ENCODE data around the gene WWC2. TPM values are rescaled to one million over a fixed set of nuclear protein-coding genes. Genes with fewer than 3 reads are reported as not detected.

WWC2 gene
- total RNA-seq, 1 donor from 2014 or later, result 24.6 TPM

DNA sequence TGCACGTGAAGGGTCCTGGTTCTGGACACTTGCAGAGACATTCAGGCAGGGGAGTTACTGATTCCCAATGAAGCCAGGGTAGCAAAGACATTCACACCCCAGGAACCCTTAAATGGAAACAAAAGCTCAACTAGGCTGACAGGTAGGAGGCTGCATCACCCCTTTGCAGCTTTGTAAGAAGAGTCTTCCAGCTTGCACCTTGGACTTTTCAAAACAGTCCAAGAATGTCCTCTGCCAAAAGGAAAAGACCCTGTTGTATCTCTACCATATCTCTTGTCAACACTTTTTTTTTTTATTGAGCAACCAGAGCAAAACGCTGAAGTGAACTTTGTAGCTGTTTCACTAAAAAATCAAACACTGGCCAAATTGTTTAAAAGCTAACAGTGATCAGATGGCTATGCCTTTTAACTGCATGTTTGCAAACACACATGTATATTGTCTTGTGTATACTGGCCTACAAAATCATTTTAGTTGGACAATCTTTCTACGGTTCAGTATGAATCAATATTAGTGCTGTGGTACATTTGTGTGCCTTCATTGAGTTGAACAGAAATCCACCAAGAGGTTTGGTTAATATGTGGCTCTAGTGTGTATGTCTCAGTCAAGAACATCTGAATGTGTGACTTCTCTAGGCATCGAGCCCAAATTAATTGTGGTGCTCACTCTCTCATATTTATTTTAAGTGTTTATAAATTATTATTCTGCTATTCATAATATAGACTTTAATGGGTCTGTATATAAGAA, 18.5 kb upstream of the WWC2 start:
- Mint-ChIP-seq H3K4me1 (ENCODE audit: unreplicated experiment) (no peaks in the 10 kb centered on the region), H3K4me3 (no peak overlapping the region), H3K9me3 (no peaks in the 10 kb centered on the region), H3K27ac (no peak overlapping the region), H3K36me3 (no peaks in the 10 kb centered on the region), H3K27me3 (peaks cover 4% of the 10 kb centered on the region)
- no peak for DNase-seq (ENCODE audit: extremely low spot score, unreplicated experiment)
- TF ChIP-seq, protein P1, sequence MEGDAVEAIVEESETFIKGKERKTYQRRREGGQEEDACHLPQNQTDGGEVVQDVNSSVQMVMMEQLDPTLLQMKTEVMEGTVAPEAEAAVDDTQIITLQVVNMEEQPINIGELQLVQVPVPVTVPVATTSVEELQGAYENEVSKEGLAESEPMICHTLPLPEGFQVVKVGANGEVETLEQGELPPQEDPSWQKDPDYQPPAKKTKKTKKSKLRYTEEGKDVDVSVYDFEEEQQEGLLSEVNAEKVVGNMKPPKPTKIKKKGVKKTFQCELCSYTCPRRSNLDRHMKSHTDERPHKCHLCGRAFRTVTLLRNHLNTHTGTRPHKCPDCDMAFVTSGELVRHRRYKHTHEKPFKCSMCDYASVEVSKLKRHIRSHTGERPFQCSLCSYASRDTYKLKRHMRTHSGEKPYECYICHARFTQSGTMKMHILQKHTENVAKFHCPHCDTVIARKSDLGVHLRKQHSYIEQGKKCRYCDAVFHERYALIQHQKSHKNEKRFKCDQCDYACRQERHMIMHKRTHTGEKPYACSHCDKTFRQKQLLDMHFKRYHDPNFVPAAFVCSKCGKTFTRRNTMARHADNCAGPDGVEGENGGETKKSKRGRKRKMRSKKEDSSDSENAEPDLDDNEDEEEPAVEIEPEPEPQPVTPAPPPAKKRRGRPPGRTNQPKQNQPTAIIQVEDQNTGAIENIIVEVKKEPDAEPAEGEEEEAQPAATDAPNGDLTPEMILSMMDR (conservative IDR thresholded peaks at IDR 0.05), result no peak

DNA sequence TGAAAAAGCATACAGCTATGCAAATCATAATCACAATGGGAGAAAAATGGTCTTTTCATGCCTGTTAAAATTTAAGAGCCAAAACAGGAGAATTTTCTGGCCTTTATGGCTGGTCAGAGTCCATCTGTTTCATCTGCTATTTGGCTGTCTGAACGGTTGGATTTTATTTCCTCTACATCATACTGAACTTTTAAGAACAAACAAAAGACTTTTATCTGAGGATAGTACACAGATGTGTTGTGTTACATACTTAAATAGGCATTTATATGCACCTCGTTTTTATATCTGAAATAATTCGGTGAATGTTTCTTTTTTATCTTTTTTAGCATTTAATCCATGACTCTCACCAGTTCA, 18.0 kb upstream of the WWC2 start:
- Mint-ChIP-seq H3K4me3 (no peak overlapping the region), H3K9me3 (no peaks in the 10 kb centered on the region), H3K27ac (no peak overlapping the region), H3K36me3 (no peaks in the 10 kb centered on the region), H3K4me1 (ENCODE audit: unreplicated experiment) (no peaks in the 10 kb centered on the region), H3K27me3 (no peaks in the 10 kb centered on the region)
- TF ChIP-seq, protein P1 (conservative IDR thresholded peaks at IDR 0.05), result no peak
- DNase-seq (ENCODE audit: extremely low spot score, unreplicated experiment), result no peak

DNA sequence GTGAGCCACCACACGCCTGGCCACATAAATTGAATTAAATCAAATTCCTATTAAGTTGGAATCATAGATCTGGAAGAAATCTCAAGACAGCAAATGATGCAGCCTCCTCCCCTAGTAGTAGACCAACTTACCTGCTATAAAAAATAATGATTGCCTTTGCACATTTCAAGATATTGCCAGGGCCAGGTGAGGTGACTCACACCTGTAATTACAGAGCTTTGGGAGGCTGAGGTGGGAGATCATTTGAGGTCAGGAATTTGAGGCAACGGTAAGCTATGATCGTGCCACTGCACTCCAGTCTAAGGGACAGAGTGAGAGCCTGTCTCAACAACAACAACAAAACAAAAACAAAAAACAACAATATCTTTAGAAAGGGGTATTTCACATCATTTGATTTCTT, 17.0 kb upstream of the WWC2 start:
- H3K4me3 Mint-ChIP-seq, result no peak overlapping the region
- no peaks in the 10 kb centered on the region for H3K9me3 Mint-ChIP-seq
- no peaks in the 10 kb centered on the region for H3K27me3 Mint-ChIP-seq
- no peak overlapping the region for H3K27ac Mint-ChIP-seq
- no peak for DNase-seq (ENCODE audit: extremely low spot score, unreplicated experiment)
- H3K4me1 Mint-ChIP-seq (ENCODE audit: unreplicated experiment), result no peaks in the 10 kb centered on the region
- no peaks in the 10 kb centered on the region for H3K36me3 Mint-ChIP-seq
- TF ChIP-seq, protein P1 (conservative IDR thresholded peaks at IDR 0.05), result no peak

DNA sequence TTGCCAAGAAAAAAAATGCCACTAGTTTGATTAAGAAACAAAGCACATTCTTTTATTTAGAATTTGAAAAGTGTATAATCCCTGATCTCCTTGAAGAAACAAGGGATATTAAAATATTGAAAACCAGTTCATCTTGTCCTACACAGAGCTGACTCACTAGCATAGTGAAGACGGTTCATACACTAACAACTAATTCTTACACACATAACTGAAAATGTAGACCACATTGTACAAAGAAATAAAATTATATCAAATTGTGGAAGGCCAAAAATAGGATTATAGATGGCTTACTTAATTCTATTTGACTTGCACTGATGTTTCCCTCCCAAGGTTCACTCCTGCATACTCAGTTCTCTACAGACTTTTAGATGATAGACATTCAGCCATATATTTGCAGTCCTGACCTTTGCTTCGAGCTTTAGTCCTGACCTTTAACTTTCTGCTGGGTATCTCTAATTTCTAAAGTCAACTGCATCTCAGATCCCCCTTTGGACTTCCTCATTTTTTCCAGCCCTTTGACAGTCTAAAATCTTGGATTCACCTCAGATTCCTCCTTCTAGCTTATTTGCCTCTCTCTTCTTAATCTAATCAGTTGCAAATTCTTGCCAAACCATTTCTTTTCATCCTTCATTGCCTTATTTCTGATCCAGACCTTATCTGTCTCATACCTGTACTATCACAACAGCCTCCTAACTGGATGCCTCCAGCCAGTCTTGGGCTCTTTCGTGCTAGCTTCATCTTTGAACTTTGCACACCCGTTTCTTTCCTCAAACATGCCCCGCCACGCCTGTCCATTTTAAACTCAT, 4.5 kb upstream of the WWC2 start:
- H3K27ac Mint-ChIP-seq, result peak overlapping the region; percentile 53
- no peak overlapping the region for H3K4me3 Mint-ChIP-seq
- TF ChIP-seq, protein P1 (conservative IDR thresholded peaks at IDR 0.05), result no peak
- no peak for DNase-seq (ENCODE audit: extremely low spot score, unreplicated experiment)
- peaks cover 16% of the 10 kb centered on the region for H3K4me1 Mint-ChIP-seq (ENCODE audit: unreplicated experiment)
- no peaks in the 10 kb centered on the region for H3K36me3 Mint-ChIP-seq
- H3K27me3 Mint-ChIP-seq, result peaks cover 25% of the 10 kb centered on the region
- peaks cover 1% of the 10 kb centered on the region for H3K9me3 Mint-ChIP-seq

DNA sequence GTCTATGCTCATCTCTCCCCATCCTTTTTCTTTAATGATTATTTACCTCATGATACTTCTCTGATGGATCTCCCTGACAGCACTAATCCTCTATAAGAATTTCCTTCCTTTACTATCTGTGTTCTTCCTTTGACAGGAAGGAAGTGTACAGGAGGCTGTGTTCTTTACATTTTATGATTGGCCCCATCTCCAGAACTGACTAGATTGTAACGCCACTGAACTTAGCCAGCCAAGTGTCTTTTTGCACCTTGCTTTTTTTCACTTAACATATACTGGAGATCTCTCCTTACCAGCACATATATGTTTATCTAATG, 3.9 kb upstream of the WWC2 start:
- H3K27me3 Mint-ChIP-seq, result peaks cover 25% of the 10 kb centered on the region
- DNase-seq (ENCODE audit: extremely low spot score, unreplicated experiment), result no peak
- peaks cover 16% of the 10 kb centered on the region for H3K4me1 Mint-ChIP-seq (ENCODE audit: unreplicated experiment)
- H3K27ac Mint-ChIP-seq, result peak overlapping the region; percentile 53
- TF ChIP-seq, protein P1 (conservative IDR thresholded peaks at IDR 0.05), result no peak
- H3K36me3 Mint-ChIP-seq, result no peaks in the 10 kb centered on the region
- H3K9me3 Mint-ChIP-seq, result no peaks in the 10 kb centered on the region
- H3K4me3 Mint-ChIP-seq, result no peak overlapping the region

All from type B pancreatic cell (in vitro differentiated cells).